Midbrain (tissue), 1 donor: ENCODE measurements around the gene AOPEP.

Experiments used
- DNase-seq: peaks from one replicate; lab custom pipeline; 2025; lab: John Stamatoyannopoulos, UW

AOPEP gene

DNA sequence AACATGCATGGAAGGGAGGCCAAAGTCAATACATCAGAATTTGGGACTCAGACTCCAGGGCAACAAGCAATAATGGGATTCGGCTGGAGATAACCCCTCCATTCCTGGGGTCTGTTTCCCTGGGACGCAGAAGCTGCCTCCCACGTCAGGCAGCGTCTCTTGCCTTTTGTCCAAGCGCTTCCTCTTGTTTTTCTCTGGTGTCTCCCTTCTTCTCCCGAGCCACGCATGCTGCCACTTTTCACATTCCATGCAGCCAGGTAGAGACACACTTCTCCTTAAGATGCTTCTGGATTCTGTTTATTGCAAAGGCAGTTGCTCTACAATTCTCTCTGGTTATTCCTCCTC is 267.3 kb downstream of the AOPEP start:
- no peak for DNase-seq

GRCh38 chr9:94995048-94995693 is 268.7 kb downstream of the AOPEP start:
- DNase-seq = no peak

DNA sequence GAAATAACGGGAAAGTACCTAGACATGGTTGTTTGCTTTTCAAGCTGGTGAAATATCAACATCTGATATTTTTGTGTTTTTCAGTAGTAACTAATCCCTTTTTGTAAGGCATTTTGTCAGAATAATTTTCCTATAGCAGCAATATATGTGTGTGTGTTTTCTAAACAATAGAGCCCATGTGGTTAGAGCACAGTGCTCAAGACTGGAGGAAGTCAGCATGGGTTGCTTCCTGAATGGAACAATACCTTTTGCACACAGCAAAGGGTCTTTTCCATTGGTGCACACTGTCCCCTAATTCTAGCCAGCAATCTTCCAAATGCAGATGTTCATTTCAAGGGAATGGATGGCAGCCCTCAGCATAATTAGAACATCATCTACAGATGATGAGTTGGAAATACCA is 270.1 kb downstream of the AOPEP start:
- no peak for DNase-seq

DNA sequence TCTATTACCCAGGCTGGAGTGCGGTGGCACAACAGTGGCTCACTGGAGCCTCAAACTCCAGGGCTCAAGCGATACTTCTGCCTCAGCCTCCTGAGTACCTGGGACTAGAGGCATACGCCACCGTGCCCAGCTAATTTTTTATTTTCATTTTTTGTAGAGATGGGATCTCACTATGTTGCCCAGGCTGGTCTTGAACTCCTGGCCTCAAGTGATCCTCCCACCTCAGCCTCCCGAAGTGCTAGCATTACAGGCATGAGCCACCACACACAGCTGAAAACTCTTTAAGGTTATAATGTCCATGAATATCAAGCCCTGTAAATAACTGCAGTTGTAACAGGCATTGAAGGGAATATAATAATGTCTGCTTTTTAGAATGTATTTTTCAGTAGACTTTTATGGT is 271.2 kb downstream of the AOPEP start:
- DNase-seq = no peak

DNA sequence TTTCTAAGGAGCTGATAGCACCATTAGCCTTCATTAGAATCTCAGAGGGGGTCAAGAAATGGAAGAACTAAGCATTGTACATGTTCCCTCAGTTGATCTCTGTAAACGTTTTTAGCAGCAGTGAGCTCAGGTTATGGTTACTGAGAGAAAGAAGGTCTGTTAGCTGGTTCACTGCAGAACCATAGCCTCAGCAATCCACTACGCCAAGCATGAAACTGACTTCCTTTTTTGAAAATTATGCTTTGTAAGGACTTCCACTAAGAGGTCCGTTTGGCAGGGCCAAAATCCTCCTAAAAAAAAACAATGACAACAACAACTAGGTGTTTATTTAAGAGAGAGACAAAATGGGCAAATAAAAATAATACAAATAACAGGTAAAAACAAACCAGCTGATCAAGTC is 273.3 kb downstream of the AOPEP start:
- no peak for DNase-seq

- no peak for DNase-seq
Measured at GRCh38 chr9:95000821-95001220, 274.3 kb downstream of the AOPEP start.

- no peak for DNase-seq
Measured at GRCh38 chr9:95001720-95002119, 275.2 kb downstream of the AOPEP start.

- no peak for DNase-seq
Measured at GRCh38 chr9:95003689-95004410, 277.4 kb downstream of the AOPEP start.

- no peak for DNase-seq
Measured at GRCh38 chr9:95004411-95005277, 278.1 kb downstream of the AOPEP start.

- DNase-seq = no peak
Measured at GRCh38 chr9:95005278-95006143, 279.0 kb downstream of the AOPEP start.

- DNase-seq = no peak
Measured at GRCh38 chr9:95007226-95007869, 280.8 kb downstream of the AOPEP start.

DNA sequence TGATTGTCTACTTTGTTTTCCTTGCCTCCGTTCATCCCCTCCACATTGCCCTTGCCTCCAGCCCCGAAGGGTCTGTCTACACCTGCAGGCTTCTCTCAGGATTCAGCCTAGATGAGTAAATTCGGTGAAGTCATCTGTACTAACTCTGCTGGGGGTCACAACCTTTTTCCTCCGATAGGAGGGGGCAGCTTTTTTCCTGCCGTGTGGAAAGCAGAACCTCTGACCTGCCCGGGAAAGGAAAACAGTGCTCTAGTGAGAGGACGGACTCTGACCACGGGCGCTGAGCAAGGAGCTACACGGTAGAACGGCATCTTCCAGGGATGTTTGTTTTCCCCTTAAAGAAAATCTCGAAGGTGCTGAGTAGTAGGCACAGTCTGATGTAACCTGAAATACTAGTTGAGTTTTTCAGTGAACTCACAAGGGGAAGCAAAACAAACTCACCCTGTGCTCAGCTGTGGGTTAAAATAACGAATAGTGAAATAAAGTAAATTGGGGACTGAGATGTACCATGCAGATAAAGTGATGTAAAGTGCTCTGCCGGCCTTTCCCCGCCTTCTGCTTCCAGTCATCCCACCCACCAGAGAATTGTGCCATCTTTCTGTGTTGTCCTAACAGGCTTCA is 281.8 kb downstream of the AOPEP start:
- no peak for DNase-seq

DNA sequence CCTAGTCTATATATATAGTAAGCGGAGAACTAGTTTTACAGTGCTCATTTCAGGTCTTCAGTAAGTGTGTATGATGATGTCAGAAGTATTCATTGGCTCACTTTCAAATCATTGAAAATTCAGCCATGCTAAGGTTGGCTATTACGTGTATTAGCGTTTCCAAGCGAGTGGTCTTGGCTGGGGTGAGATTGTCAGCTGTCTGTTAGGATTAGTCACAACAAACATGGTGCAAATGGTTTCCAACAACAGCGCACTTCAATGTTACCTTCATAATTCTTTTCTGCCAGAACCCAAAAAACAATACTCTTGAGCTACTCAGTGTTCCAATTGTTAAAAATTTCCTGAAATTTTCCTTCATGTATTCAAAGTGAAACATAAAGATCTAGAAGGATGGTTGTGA is 283.0 kb downstream of the AOPEP start:
- DNase-seq = no peak

GRCh38 chr9:95010431-95010838 is 283.9 kb downstream of the AOPEP start:
- DNase-seq = no peak

DNA sequence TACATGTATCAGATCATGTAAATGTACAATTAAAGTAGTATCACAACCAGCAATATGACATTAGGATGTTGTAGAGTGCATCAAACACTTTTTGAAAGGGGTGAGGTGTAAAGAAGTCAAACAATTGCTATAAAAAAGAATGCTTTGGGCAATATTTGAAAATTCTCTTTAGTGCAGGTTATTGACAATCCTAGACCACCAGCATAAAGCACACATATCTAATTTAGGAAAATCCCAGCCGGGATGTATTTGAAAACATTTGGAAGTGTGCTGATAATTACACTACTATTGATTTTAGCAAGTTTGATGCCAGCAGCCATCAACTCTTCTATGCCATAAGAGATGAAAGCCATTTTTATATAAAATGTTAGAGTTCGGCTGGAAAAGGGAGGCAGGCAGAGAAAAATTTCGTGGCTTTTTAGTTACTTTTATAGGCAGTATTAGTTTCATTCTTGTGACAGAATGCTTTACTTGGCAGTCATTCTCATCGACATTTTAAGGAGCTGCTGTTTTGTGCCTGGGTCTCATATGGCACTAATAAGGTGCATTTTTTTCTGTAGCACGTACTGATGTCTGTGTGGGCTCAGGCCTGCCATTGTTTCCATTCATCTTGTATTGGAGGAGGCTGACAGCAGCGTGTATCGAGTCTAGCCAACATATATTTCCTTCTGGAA is 285.7 kb downstream of the AOPEP start:
- no peak for DNase-seq

GRCh38 chr9:95012902-95013301 is 286.4 kb downstream of the AOPEP start:
- DNase-seq = no peak

GRCh38 chr9:95014917-95015316 is 288.4 kb downstream of the AOPEP start:
- DNase-seq = no peak

GRCh38 chr9:95015569-95015968 is 289.1 kb downstream of the AOPEP start:
- DNase-seq = no peak

- no peak for DNase-seq
Measured at GRCh38 chr9:95017062-95017461, 290.6 kb downstream of the AOPEP start.

DNA sequence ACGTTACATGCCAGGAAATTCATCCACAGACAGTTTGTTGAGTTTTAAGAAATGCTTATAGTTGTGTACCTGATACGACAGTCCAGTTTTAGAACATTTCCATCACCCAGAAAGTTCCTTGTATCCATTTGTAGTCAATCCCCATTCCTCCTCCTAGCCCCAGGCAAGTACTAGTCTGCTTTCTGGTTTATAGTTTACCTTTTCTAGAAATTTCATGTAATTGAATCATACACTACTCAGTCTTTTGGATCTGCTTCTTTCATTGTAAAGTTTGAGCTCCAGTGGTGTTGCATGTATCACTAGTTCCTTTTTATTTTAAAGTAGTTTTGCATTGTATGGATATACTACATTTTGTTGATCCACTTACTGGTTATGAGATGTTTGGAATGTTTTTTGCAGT is 291.2 kb downstream of the AOPEP start:
- DNase-seq = no peak
